ENCODE data around the gene IGF2BP3.
A peak's percentile ranks its signal among the peaks of the same experiment; 100 is the strongest.

IGF2BP3 gene

DNA sequence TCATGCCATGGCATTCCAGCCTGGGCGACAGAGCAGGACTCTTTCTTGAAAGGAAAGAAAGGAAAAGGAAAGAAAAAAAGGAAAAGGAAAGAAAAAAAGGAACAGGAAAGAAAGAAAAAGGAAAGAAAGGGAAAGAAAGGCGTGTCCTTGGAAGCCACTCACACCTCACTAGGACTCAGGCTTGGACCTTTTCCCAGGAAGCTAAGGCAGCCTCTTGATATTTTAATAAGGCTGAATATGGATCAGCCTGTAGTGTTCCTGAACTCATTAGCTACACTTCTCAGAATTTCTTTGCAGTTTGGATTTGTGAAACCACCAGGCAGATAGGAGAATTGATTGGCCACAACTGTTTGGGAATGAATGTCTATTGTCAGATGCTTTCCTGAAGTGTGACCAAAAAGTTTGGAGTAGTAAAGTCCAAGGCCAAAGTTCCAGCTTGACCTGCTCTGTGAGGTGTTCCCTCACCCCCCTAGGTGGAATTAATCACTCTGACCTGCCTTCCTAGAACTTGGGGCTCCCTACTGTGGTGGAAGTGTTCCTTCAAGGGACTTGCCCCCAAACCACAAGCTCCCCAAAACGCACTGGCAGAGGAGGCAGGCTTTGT lies 178.2 kb downstream of the IGF2BP3 start:
- DNase-seq, result no peak

DNA sequence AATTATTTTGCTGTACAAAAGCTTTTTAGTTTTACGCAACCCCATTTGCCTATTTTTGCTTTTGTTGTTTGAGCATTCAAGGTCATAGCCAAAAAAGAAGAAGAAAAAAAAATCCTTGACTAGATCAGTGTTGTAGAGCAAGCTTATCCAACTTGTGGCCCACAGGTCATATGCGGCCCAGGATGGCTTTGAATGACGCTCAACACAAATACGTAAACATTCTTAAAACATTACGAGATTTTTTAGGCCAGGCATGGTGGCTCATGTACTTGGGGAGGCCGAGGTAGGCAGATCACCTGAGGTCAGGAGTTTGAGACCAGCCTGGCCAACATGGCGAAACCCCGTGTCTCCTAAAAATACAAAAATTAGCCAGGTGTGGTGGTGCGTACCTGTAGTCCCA lies 179.3 kb downstream of the IGF2BP3 start:
- no peak for DNase-seq

DNA sequence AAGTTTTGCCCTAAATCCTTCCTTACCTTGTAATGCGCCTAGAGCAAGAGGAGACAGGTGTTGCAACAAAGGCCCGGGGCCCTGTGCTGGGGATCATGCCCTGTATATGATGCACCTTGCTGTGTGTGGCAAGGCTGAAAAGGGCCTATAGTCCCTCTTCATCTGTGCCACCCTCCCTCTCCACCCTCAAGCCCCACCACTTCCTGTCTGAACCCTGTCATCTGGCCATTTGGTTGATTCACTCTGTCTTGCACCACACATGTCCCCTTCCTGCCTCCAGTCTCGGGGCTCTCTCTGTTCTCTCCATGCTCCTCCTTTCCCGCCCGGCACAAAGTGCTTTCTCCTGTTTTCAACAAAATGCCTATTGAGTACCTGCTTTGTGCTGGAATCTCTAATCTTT lies 182.7 kb downstream of the IGF2BP3 start:
- no peak for DNase-seq

DNA sequence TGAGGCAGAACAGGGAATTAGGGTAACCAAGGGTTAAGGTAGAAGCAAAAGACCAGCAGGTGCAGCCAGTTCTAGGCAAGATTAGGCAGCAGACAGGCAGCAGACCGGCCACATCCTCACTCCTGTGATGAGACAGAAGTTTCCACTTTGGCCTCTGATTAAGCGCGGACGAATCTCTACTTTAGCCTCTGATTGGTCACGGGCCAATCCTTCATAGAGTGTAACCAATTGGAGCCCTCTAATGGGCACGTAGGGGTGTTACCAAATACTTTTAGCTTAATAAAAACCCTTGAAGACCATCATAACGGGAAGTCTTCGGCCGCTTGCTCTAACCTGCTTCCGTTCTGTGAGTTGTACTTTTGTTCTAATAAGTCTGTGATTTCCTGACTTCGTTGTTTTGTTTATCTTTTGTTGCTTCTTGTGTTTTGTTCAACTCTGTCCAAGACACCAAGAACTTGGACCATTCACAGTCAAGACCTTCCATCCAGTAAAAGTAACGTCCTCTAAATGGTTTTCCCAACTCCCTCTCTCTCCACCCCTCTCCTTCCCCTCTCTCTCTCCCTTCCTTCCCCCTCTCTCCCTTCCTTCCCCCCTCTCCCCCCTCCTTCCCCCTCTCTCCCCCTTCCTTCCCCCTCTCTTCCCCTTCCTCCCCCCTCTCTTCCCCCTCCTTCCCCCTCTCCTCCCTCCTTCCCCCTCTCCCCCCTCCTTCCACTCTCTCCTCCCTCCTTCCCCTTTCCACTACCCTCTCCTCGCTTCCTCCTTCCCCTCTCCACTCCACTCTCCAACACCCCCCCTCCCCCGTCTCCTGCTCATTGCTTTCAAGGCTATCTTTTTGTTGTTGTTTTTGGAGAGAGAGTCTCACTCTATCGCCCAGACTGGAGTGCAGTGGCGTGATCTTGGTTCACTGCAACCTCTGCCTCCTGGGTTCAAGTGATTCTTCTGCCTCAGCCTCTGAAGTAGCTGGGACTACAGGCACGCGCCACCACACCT lies 184.3 kb downstream of the IGF2BP3 start:
- DNase-seq, result no peak

DNA sequence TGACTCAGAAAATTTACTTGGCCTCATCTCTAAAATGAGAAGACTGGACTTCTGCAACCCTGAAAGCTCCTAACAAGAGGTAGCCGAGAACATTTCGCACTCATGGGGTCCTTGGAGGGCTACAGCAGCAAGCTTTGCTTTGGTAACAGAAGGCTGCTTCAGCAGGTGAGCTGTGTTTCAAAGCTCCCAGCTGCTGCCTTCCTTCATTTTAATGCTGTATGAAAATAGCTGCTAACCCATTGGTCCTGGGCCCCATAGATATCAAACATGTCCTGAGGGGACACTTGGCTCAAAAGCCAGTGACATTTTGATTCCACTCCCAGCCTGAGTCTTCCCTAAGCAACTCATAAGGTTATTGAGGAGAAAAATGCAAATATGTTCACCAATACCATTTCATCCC lies 185.4 kb downstream of the IGF2BP3 start:
- no peak for DNase-seq

DNA sequence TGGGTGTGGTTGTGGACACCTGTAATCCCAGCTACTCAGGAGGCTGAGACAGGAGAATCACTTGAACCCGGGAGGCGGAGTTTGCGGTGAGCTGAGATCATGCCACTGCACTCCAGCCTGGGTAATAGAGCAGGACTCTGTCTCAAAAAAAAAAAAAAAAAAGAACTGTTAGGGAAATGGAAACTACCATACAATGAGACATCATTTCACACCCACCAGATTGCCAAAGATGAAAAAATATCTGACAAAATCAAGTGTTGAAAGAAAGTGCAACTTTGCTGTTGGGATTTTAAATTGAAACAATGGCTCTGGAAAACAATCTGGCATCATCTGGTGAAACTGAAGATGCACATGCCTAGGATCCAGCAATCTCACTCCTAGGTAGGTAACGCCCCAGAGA lies 187.2 kb downstream of the IGF2BP3 start:
- DNase-seq, result no peak

- no peak for DNase-seq
Observed at GRCh38 chr7:23279819-23280525, 190.3 kb downstream of the IGF2BP3 start.

DNA sequence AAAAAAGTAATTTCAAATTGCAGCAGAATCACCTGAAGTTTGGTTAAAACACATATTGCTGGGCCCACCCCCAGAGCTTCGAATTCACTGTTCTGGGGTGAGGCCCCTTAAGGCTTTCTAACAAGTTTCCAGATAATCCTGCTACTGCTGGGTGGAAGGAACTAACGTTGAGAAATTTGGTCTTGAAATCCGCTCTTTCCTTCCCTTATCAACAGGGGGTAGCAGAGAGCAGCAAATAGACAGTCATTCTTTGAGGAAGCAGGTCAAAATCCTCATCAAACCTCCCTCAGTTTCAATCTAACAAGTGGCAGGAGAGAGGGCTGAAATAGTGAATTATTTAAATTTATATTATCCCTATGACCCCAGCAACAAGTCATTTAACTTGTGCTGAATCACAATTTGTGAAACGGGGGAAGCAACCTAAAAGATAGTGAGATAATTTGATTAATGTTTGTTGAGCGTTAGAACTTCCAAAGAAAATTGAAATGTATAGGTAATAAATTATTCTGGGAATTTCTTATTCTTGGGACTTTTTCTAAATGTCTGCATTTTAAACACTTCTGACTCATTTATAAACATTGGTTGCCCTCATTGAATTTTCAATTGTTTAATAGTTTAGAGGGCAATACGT lies 192.8 kb downstream of the IGF2BP3 start:
- no peak for DNase-seq

- DNase-seq, result no peak
Observed at GRCh38 chr7:23276947-23277346, 193.3 kb downstream of the IGF2BP3 start.

GRCh38 chr7:23276376-23276775 lies 193.9 kb downstream of the IGF2BP3 start:
- no peak for DNase-seq

DNA sequence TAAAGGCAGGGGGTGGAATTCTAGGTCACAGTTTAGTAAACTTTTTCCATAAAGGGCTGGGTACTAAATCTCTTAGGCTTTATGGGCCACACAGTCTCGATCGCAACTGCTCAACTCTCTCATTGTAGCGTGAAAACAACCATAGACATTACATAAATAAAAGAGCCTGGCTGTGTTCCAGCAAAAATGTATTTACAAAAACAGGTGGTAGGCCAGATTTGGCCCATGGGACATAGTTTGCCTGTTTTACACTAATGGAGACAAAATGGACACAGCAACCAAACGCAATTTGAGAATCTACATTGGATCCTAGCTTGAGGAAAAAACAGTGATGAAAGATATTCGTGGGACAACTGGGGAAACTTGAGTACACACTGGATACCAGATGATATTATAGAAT lies 194.4 kb downstream of the IGF2BP3 start:
- DNase-seq, result no peak

DNA sequence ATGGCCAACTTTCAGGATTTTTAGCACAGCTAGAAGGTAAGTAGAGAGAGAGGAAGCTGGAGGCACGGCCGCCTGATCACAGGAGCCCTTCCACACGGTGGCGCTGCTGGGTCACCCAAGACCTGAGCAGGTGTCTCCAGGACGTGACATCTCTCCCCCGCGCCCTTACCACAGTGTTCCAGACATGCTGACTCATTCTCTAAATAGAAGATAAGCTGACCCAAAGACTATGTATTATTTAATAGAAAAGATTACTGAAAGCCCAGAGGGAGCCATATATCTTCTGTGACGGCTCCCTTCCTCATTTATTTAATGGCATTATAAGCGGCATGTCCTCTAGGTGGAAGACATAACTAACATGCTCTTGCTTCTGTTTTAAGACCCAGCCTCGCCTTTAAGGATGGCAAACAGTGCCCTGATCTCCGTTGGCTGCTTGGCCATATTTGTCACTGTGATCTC lies 197.1 kb downstream of the IGF2BP3 start:
- peak; percentile 89 for DNase-seq

GRCh38 chr7:23272275-23272674 lies 198.0 kb downstream of the IGF2BP3 start:
- DNase-seq, result no peak

DNA sequence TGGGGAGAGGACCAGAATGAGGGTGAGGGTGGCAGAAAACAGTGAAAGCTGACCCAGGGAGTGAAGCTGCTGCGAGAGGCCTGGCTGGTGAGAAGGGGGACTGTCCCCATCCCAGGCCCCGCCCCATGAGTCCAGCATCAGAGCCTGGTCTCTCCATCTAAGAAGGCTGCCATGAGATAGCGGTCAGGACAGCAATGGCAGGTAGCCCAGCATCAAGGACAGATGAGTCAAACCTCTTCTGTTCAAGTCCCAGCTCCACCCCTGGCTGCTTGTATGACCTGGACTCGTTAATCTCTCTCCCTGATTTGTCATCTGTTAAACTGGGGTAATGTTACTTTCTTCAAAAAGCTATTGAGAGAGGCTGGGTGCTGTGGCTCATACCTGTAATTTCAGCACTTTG lies 201.5 kb downstream of the IGF2BP3 start:
- no peak for DNase-seq

DNA sequence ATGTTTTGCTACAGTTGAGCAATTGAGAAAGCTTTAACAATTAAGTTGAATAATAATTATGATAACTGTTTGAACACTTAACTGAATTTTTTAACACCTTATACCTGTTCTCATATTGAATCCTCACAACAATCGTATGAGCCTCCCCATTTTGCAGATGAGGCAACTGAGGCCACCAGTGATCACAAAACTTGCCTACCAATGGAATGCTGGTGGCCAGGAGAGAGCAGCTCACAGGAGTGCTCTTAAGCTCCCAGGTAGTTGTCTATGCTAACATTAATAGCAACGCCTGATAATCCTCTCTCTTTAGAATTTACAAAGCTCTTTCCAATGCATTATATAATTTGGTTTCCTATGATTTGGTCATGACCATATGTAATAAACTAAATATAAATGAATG lies 202.1 kb downstream of the IGF2BP3 start:
- no peak for DNase-seq

DNA sequence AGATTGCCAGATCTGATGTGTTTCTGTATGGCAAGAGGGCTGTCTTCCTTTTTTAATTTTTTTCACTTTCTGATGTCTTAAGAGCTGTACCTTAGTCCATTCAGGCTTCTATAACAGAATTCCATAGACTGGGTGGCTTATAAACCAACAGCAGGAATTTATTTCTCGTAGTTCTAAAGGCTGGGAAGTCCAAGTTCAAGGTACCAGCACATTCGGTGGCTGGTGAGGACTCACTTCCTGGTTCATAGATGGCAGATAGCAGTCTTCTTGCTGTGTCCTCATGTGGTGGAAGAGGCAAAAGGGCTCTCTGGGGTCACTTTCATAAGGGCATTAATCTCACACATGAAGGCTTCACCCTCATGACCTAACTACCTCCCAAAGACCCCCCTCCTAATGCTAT lies 202.9 kb downstream of the IGF2BP3 start:
- no peak for DNase-seq

- DNase-seq, result no peak
Observed at GRCh38 chr7:23266918-23267317, 203.4 kb downstream of the IGF2BP3 start.

DNA sequence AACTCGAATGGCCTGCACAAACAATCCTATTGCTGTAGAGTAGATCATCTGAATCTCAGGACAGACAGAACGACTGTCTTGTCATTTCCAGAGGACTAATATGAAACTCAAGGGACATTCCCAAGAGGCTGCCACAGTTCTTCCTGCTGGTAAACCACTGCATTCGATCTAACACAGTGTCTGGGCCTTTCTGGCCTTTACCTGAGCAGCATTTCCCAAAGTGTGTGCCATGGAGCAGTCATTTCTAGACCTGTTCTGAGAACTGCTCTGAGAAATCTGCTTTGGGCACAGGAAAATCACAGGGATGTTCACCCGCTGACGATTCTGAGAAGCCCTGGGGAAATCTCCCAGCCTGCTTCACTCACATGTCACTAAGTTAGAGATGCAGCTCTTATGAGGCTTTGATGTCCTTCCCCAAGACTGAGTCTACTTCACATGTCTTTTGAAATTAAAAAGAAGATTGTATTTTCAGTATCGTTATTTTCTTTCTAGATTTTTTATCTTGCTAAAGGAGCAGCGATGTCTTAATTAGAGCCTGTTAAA lies 205.3 kb downstream of the IGF2BP3 start:
- no peak for DNase-seq

- peak; percentile 47 for DNase-seq
Observed at GRCh38 chr7:23261843-23262452, 208.3 kb downstream of the IGF2BP3 start.

GRCh38 chr7:23260371-23260770 lies 209.9 kb downstream of the IGF2BP3 start:
- DNase-seq, result no peak
